SW480 (cell line): Measurements from ENCODE around the gene B3GALT2.
"Not testable (repeated sequence)": the region's sequence is repeated elsewhere in the genome, so short reads cannot be mapped to it uniquely, and the experiment has no call there.

Experiments used
- DNase-seq: peaks from one replicate; pipeline ENCODE4 v3.0.0-alpha.2; 2016; ENCODE audit warnings: low spot score

B3GALT2 gene

GRCh38 chr1:193185901-193186731, at the start of gene B3GALT2:
TSS of gene B3GALT2 (minus strand) at chr1:193186613. CDS start at chr1:193181562, 5,051 bp downstream.
- DNase-seq = no peak

GRCh38 chr1:193234530-193234929, 48.1 kb upstream of the B3GALT2 start:
- no peak for DNase-seq

DNA sequence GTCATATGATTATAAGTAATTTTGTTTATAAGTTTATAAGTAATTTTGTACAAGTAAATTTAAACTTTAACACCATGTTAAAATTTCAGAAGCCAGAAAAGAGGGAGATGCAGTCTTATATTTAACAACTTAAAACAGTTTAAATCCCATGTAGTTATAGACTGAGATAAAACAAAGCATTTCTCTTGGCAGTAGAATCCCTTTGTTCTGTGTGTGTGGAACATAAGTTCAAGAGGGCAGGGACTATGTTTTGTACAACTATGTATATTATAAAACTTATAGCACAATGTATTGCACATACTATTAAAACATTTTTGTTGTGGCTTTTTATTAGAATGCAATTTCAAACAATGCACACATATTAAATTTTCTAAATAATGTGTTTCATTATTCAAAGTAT, 44.7 kb upstream of the B3GALT2 start:
- DNase-seq = not testable (repeated sequence)

DNA sequence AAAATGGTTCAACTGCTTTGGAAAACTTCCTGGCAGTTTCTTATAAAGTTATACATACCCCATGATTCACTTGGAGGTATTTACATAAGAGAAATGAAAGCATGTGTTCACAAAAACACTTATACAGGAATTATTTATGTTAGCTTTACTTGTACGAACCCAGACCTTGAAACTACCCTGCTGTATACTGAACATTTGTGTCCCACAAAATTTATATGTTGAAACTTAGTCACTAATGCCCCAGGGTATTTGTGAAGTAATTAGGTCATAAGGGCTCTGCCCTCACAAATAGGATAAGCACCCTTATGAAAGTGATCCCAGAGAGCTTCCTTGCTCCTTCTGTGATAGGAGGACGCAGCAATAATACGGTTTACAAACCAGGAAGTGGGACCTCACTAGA, 42.7 kb upstream of the B3GALT2 start:
- no peak for DNase-seq

- no peak for DNase-seq
Measured at GRCh38 chr1:193222056-193222615, 35.7 kb upstream of the B3GALT2 start.

- peak; percentile 1 for DNase-seq
Measured at GRCh38 chr1:193221651-193222050, 35.2 kb upstream of the B3GALT2 start.

GRCh38 chr1:193219391-193219790, 33.0 kb upstream of the B3GALT2 start:
- no peak for DNase-seq

DNA sequence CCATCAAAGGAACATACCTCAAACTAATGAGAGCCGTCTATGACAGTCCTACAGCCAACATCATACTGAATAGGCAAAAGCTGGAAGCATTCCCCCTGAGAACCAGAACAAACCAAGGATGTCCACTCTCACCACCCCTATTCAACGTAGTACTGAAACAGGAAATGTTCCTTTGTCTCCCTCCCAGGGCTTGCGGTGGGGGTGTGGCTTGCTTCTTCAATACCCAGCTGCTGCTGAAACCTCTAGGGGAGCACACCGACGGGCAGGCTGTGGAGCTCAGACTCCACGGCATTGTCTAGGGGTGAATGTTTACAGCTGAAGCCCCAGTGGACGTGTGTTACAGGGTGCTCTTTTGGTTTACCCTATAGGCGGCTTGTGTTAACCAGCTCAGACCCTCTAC, 30.5 kb upstream of the B3GALT2 start:
- DNase-seq = no peak

DNA sequence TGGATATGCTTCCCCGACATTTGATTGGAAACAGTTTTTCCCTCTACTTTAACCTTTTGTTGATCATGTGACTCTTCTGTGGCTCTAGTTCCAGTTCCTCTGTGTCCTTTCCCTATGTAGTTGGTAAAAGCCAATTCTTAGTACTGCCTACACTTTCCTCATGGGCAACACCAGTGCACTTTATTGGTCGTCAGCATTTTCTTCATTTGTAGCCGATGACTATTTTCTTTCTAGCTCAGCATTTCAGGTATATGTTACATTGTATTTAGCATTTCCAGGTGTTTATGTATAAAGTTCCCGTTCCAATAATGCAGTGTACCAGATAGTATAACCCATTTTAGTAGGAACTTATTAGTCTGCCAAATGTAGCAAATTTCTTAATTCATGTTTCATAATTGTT, 27.6 kb upstream of the B3GALT2 start:
- no peak for DNase-seq

GRCh38 chr1:193212637-193213036, 26.2 kb upstream of the B3GALT2 start:
- DNase-seq = no peak

GRCh38 chr1:193211539-193211938, 25.1 kb upstream of the B3GALT2 start:
- no peak for DNase-seq

GRCh38 chr1:193210996-193211395, 24.6 kb upstream of the B3GALT2 start:
- no peak for DNase-seq

DNA sequence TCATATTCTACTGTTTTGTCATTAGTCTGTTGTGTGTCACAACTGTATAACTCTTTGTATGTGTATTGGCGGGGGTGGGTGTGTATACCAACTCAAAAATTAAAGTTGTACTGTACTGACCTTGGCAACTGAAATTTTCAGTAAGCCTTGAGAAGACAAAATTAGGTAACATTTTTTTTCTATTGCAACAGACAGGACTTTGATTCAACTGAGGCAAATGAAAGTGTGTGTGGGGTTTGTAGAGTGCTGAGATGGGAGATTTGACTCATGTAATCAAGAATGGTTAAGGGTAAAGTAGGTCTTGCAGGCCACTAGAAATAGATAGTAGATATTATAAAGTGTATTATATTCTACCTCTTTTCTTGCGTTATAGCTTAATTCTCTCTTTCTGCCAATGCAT, 14.6 kb upstream of the B3GALT2 start:
- no peak for DNase-seq

DNA sequence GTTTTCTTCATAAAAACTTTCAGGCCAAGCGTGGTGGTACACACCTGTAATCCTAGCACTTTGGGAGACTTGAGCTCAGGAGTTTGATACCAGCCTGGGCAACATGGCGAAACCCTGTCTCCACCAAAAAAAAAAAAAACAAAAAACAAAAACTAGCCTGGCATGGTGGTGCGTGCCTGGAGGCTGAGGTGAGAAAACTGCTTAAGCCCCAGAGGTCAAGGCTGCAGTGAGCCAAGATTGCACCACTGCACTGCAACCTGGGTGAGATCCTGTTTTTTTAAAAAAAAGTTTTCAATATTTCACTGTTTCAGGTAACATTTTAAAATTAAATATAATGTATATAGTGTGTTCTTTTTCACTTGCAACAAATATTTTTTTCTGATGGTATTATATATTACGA, 13.5 kb upstream of the B3GALT2 start:
- no peak for DNase-seq

DNA sequence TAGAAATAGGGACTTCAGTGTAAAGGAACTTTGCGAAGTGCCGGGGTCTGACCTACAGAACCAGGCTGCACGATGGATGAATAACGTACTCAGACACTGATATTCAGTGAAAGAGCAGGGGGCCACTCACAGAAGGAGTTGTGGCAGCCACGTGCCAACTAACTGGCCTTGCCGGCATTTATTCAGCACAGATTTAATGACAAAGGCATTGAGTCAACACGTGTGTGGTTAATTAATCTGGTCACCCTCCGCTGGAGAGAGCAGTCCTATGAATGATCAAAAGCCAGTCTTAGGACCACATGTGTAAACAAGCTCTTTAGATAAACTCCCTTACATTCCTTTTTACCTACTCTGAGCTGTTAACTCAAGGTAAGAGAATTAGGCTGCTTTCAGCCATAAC, 6.2 kb upstream of the B3GALT2 start:
- no peak for DNase-seq

GRCh38 chr1:193190096-193190744, 3.8 kb upstream of the B3GALT2 start:
- DNase-seq = no peak

DNA sequence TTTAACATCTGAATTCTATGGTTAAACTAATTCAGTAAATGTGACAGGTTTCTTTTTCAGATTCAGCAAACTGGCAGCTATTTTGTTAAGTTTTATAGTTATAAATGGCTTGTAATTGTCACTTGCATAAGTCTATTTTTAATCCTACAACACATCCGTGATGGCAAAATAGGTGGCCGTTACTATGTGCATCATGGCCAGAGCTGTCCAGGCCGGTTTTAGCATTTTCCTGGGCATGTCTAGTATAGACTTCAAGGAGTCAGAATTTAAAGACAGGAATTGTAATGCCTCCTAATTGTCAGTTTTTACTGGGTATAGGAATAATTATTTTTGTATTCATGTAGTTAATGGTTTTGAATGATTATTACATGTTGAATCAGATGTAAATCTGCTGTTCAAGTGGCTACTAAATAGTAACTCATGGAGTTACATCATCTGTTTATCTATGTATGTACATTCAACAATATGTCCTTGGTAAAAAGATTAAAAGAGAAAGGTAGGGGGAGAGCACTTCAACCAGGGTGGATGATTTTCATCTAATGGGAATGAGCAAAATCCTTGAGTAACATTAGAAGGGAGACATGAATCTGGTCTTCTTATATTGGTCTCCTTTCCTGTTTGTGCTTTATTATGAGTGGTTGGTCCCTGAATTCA, 3.2 kb upstream of the B3GALT2 start:
- no peak for DNase-seq

- DNase-seq = not testable (repeated sequence)
Measured at GRCh38 chr1:193188915-193189314, 2.5 kb upstream of the B3GALT2 start.

- no peak for DNase-seq
Measured at GRCh38 chr1:193187114-193187513, 701 bp upstream of the B3GALT2 start.

- no peak for DNase-seq
Measured at GRCh38 chr1:193185211-193185610, 1.2 kb downstream of the B3GALT2 start.

GRCh38 chr1:193184776-193185175, 1.6 kb downstream of the B3GALT2 start:
- DNase-seq = no peak

- peak; percentile 48 for DNase-seq
Measured at GRCh38 chr1:193183019-193183627, 3.3 kb downstream of the B3GALT2 start.
